ENCODE data around the gene EIF5A. TPM values are rescaled to one million over a fixed set of nuclear protein-coding genes. Genes with fewer than 3 reads are reported as not detected.
A peak's percentile ranks its signal among the peaks of the same experiment; 100 is the strongest.

The EIF5A gene
- total and polyA plus RNA-seq, 9 of the 15 experiments (the other 6 are each of a cell fraction or from before 2014, with no cell fraction given) = 22.9 to 1,163 (median 772) TPM

DNA sequence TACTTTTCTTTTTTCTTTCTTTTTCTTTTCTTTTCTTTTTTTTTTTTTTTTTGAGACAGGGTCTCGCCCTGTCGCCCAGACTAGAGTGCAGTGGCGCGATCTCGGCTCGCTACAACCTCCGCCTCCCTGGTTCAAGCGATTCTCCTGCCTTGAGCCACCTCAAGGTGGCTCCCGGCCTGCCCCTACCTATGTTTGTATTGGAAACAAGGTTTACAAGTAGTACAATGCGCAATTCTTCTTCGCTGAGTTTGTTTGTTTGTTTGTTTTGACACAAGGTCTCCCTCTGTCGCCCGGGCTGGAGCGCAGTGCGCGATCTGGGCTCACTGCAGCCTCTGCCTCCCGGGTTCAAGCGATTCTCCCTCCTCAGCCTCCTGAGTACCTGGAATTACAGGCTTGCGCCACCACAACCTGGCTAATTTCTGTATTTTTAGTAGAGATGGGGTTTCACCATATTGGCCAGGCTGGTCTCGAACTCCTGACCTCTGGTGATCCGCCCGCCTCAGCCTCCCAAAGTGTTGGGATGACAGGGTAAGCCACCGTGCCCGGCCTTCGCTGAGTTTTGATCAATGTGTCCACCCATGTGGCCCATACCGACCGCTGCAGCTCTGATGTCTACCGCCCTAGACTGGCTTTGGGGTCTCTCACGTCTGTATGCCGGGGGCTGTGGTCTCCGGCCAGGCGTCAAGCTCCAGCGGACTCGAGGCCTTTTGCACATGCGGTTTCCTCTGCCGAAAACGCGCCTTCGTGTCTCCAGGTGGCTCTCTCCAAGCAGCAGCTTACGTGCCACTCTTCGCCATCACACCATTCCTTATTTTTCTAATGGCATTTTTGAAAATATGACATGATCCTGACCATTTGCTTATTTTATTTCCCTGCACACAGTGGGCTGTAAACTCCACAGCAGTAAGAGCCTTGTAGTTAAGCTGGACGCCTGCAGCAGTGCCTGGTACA, 11.9 kb upstream of the EIF5A start:
- H3K4me1 ChIP-seq (replicated peaks in 1 of 2; ENCODE audit: control insufficient read depth in 2 of 2, insufficient read depth in 2 of 2, low read length in 2 of 2) = peaks cover 17 to 42% of the 10 kb centered on the region in 2 experiments
- peak; percentile 65 for FAIRE-seq
- ChIA-PET CTCF (ENCODE audit: low intra/inter-chr PET ratio) (interaction anchor here (2.5 kb wide), 1 partner anchor 15 kb away, joined by 19 read pairs; the partner anchor contains the start of gene SLC2A4), POLR2A (interaction anchor here (0.7 to 1.6 kb wide), 4 partner anchors 10 to 246 kb away, joined by 3 to 13 read pairs (median 4); partner anchors contain the start of gene PHF23)
- WGBS (ENCODE audit: insufficient coverage, low coverage, missing lambda C conversion rate) = 88% methylated on average over 15 of the region's 42 CpGs
- H2AFZ ChIP-seq (ENCODE audit: low read depth, low read length) = peak overlapping the region; percentile 83
- intact Hi-C loops (cut with micrococcal nuclease) = loop anchor here (1.0 to 5.0 kb wide), 2 partner anchors 15 to 243 kb away; no protein-coding TSS in a partner anchor
- H3K36me3 ChIP-seq (ENCODE audit: control insufficient read depth, insufficient read depth, low read length) = no peaks in the 10 kb centered on the region
- H3K27me3 ChIP-seq (ENCODE audit: control insufficient read depth in 2 of 2, insufficient read depth in 2 of 2, low read length in 2 of 2) = no peaks in the 10 kb centered on the region
- H3K79me2 ChIP-seq (ENCODE audit: control insufficient read depth, insufficient read depth, low read length) = no peaks in the 10 kb centered on the region
- no peaks in the 10 kb centered on the region for H3K9me1 ChIP-seq (ENCODE audit: control insufficient read depth, insufficient read depth, low read length)
- no peak overlapping the region for H3K9ac ChIP-seq (ENCODE audit: insufficient read depth in 1 of 2, low read depth in 2 of 2, low read length in 2 of 2)
- H3K9me3 ChIP-seq (replicated peaks; ENCODE audit: control insufficient read depth, insufficient read depth, low read depth, low read length) = no peaks in the 10 kb centered on the region
- in situ Hi-C loops (cut with MboI) = no loop called here
- no peaks in the 10 kb centered on the region for H4K20me1 ChIP-seq (replicated peaks; ENCODE audit: control insufficient read depth, insufficient read depth, low read length)
- H3K4me2 ChIP-seq (ENCODE audit: insufficient read depth, low read length) = no peak overlapping the region
- DNase-seq (ENCODE audit: extremely low read depth in 1 of 4, low spot score in 3 of 4) = no peak
- no peak overlapping the region for H3K4me3 ChIP-seq
- BruUV-seq (replicated peaks) = no TSS peak
- no peak overlapping the region for H3K27ac ChIP-seq (ENCODE audit: extremely low read depth, low read depth, low read length)
- ATAC-seq = no peak
- TF ChIP-seq, protein P1, sequence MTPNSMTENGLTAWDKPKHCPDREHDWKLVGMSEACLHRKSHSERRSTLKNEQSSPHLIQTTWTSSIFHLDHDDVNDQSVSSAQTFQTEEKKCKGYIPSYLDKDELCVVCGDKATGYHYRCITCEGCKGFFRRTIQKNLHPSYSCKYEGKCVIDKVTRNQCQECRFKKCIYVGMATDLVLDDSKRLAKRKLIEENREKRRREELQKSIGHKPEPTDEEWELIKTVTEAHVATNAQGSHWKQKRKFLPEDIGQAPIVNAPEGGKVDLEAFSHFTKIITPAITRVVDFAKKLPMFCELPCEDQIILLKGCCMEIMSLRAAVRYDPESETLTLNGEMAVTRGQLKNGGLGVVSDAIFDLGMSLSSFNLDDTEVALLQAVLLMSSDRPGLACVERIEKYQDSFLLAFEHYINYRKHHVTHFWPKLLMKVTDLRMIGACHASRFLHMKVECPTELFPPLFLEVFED (CRISPR knock-in tag; conservative IDR thresholded peaks at IDR 0.05) = no peak
- no peak for TF ChIP-seq ZSCAN29 (IDR thresholded peaks at IDR 0.05)
- TF ChIP-seq PPARD (CRISPR knock-in tag; IDR thresholded peaks at IDR 0.05) = no peak
- no peak for TF ChIP-seq POLR3A (IDR thresholded peaks at IDR 0.05; ENCODE audit: borderline replicate concordance, extremely low read depth, insufficient read depth, insufficient read length)
- TF ChIP-seq ZNF140 (CRISPR knock-in tag; IDR thresholded peaks at IDR 0.05) = no peak
- TF ChIP-seq RBM15 (IDR thresholded peaks at IDR 0.05; ENCODE audit: insufficient read depth, low read length) = no peak
- no peak for TF ChIP-seq MTF1 (CRISPR knock-in tag; IDR thresholded peaks at IDR 0.05; ENCODE audit: borderline replicate concordance)
- no peak for TF ChIP-seq ZC3H8 (IDR thresholded peaks at IDR 0.05)
- TF ChIP-seq TAF9B (IDR thresholded peaks at IDR 0.05; ENCODE audit: partially characterized antibody) = no peak
- TF ChIP-seq MED1 (CRISPR knock-in tag; IDR thresholded peaks at IDR 0.05; ENCODE audit: borderline replicate concordance) = no peak
